Pons (tissue), 1 donor: ENCODE measurements around the gene FHIT.
A peak's percentile ranks its signal among the peaks of the same experiment; 100 is the strongest.

Source experiments
- DNase-seq: peaks from one replicate; pipeline ENCODE4 v3.0.0-alpha.2; 2016; ENCODE audit warnings: low spot score

The FHIT gene

GRCh38 chr3:60759439-60759838 lies 491.8 kb downstream of the FHIT start:
- DNase-seq = no peak

GRCh38 chr3:60758831-60759230 lies 492.4 kb downstream of the FHIT start:
- DNase-seq = no peak

GRCh38 chr3:60758171-60758570 lies 493.1 kb downstream of the FHIT start:
- no peak for DNase-seq

- no peak for DNase-seq
Measured at GRCh38 chr3:60757724-60758123, 493.5 kb downstream of the FHIT start.

- peak; percentile 14 for DNase-seq
Measured at GRCh38 chr3:60756241-60757030, 494.8 kb downstream of the FHIT start.

- peak; percentile 17 for DNase-seq
Measured at GRCh38 chr3:60755094-60755493, 496.2 kb downstream of the FHIT start.

GRCh38 chr3:60754617-60755016 lies 496.6 kb downstream of the FHIT start:
- DNase-seq = no peak

- no peak for DNase-seq
Measured at GRCh38 chr3:60752809-60753208, 498.4 kb downstream of the FHIT start.

GRCh38 chr3:60746695-60747416 lies 504.4 kb downstream of the FHIT start:
- DNase-seq = no peak

- no peak for DNase-seq
Measured at GRCh38 chr3:60746043-60746638, 505.1 kb downstream of the FHIT start.

GRCh38 chr3:60743631-60744164 lies 507.6 kb downstream of the FHIT start:
- peak; percentile 22 for DNase-seq

- DNase-seq = no peak
Measured at GRCh38 chr3:60742606-60743145, 508.6 kb downstream of the FHIT start.

- DNase-seq = no peak
Measured at GRCh38 chr3:60737633-60738399, 513.4 kb downstream of the FHIT start.

- no peak for DNase-seq
Measured at GRCh38 chr3:60730371-60730770, 520.9 kb downstream of the FHIT start.

- DNase-seq = no peak
Measured at GRCh38 chr3:60729056-60729455, 522.2 kb downstream of the FHIT start.

GRCh38 chr3:60728006-60728405 lies 523.2 kb downstream of the FHIT start:
- no peak for DNase-seq

GRCh38 chr3:60720736-60721135 lies 530.5 kb downstream of the FHIT start:
- DNase-seq = no peak

- DNase-seq = no peak
Measured at GRCh38 chr3:60716573-60716972, 534.7 kb downstream of the FHIT start.

- no peak for DNase-seq
Measured at GRCh38 chr3:60708191-60708975, 542.9 kb downstream of the FHIT start.

GRCh38 chr3:60707452-60708020 lies 543.7 kb downstream of the FHIT start:
- DNase-seq = no peak
